Nephron progenitor cell (in vitro differentiated cells): ENCODE results near the gene INPPL1.

Experiments used
- DNase-seq: peaks from one replicate; pipeline ENCODE4 v3.0.0; 2021
- H3K27ac Mint-ChIP-seq: 2 replicates; pipeline ENCODE4 v1.8.0; 2021; ENCODE audit warnings: mild to moderate bottlenecking, moderate library complexity, mixed read lengths
- H3K27me3 Mint-ChIP-seq: 2 replicates; pipeline ENCODE4 v1.8.0; 2021; ENCODE audit warnings: mild to moderate bottlenecking, low read depth, mixed read lengths; ENCODE audit not compliant: poor library complexity
- H3K36me3 Mint-ChIP-seq: 2 replicates; pipeline ENCODE4 v1.8.0; 2021; ENCODE audit warnings: low read depth, mixed read lengths
- H3K4me1 Mint-ChIP-seq: 2 replicates; pipeline ENCODE4 v1.8.0; 2021; ENCODE audit warnings: mixed read lengths
- H3K4me3 Mint-ChIP-seq: 2 replicates; pipeline ENCODE4 v1.8.0; 2021; ENCODE audit warnings: mild to moderate bottlenecking, moderate library complexity, mixed read lengths
- H3K9me3 Mint-ChIP-seq: 2 replicates; pipeline ENCODE4 v1.8.0; 2021; ENCODE audit warnings: mild to moderate bottlenecking, moderate library complexity, mixed read lengths
- CTCF ChIP-seq: fragments of 200-600 bp; sonication (generic); IDR thresholded peaks from 2 replicates; pipeline ENCODE4 v1.5.0; 2021; ENCODE audit warnings: antibody characterized with exemption

INPPL1 gene

DNA sequence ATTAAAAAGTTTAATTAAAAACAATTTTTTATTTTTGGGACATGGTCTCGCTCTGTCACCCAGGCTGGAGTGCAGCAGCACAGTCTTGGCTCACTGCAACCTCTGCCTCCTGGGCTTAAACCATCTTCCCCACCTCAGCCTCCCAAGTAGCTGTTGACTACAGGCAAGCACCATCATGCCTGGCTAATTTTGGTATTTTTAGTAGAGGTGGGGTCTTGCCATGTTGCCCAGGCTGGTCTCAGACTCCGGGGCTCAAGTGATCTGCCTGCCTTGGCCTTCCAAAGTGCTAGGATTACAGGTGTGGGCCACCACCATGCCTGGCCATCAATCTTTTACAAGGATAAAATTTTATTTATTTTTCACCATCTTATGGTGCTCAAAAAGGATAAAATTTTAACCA, 62.7 kb downstream of the INPPL1 start:
- Mint-ChIP-seq H3K27me3 (peaks cover 11% of the 10 kb centered on the region), H3K36me3 (peaks cover 3% of the 10 kb centered on the region)
- no peak for TF ChIP-seq CTCF

More for the DNA sequence above, 62.7 kb downstream of the INPPL1 start:
- no peak for DNase-seq
- Mint-ChIP-seq H3K27ac (no peak overlapping the region), H3K4me1 (no peaks in the 10 kb centered on the region), H3K4me3 (no peak overlapping the region), H3K9me3 (no peaks in the 10 kb centered on the region)
